Epidermal melanocyte (primary cell): ENCODE results near the gene BTBD19.
"Not testable (repeated sequence)": the region's sequence is repeated elsewhere in the genome, so short reads cannot be mapped to it uniquely, and the experiment has no call there.

Experiments
- DNase-seq: peaks from one replicate; pipeline ENCODE4 v3.0.0; 2011; ENCODE audit warnings: low spot score; ENCODE audit not compliant: insufficient read length

BTBD19 gene

GRCh38 chr1:44787506-44787905 is 20.8 kb upstream of the BTBD19 start:
- no peak for DNase-seq

GRCh38 chr1:44788120-44788860 is 20.0 kb upstream of the BTBD19 start, which contains the start of gene BEST4:
BEST4 (minus strand) TSS chr1:44788170; CDS start chr1:44787705, 465 bp downstream.
- DNase-seq = no peak

DNA sequence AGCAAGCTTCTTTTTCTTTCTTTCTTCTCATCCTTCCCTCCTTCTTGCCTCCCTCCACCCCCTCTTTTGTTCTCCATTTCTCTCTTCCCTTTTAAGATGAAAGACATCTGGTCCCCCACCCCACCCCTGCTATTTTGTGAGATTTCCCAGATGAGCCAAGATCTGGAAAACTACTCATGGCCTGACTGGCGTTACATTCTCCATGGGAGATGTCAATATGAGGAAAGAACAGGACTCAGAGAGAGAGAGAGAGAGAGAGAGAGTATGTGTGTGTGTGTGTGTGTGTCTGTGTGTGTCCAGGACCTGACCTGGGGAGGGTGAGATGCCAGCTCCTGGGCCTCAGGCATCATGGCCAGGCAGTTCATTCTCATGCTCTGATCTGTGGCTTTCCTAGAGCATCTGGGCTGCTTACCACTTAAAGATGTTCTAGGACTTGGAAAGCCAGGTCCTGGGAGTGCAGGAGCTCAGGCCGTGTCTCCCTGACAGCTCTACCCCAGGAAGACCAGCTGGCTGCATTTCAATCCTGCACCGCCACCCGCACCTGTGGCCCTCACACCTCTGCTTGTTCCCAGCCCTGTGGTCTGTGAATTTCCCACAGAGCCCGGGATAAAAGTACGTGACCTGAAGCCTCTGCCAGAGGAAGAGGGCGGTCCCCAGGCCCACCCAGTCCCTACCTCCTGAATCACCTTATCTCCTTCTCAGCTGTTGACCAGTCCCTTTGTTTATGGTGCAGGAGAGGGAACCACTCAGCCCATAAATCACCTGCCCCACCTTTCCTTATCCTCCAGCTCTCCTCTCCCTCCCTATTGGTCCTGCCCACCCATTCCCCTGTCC is 17.1 kb upstream of the BTBD19 start:
- DNase-seq = no peak

DNA sequence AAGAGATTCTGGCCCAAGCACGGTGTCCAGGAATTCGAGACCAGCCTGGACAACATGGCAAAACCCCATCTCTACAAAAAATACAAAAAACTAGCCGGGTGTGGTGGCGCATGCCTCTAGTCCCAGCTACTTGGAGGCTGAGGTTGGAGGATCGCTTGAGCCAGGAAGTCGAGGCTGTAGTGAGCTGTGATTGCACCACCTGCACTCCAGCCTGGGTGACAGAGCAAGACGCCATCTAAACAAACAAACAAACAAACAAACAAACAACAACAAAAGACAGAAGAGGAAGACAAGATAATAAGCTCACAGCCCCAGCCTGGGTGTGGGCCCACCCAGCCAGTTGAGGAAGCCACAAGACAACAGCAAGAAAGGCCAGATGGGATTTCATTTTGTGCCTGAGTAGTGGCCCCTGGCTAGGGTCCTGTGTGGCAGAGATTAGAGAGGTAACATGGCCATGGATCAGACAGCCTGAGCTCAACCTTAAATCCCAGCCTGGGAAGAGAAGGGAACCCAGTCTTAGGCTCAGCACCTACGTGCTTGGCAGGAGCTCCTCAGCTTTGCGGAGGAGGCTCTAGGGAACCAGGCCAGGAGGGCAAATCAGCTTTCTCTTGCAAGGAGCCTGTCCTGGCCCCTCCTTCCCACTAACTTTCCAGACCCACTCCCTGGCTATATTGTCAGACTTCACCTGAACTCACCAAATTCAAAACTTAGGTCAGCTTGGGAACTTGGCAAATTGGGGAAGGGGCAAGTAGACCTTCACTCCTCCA is 15.4 kb upstream of the BTBD19 start:
- no peak for DNase-seq

GRCh38 chr1:44797886-44798285 is 10.4 kb upstream of the BTBD19 start:
- DNase-seq = not testable (repeated sequence)

DNA sequence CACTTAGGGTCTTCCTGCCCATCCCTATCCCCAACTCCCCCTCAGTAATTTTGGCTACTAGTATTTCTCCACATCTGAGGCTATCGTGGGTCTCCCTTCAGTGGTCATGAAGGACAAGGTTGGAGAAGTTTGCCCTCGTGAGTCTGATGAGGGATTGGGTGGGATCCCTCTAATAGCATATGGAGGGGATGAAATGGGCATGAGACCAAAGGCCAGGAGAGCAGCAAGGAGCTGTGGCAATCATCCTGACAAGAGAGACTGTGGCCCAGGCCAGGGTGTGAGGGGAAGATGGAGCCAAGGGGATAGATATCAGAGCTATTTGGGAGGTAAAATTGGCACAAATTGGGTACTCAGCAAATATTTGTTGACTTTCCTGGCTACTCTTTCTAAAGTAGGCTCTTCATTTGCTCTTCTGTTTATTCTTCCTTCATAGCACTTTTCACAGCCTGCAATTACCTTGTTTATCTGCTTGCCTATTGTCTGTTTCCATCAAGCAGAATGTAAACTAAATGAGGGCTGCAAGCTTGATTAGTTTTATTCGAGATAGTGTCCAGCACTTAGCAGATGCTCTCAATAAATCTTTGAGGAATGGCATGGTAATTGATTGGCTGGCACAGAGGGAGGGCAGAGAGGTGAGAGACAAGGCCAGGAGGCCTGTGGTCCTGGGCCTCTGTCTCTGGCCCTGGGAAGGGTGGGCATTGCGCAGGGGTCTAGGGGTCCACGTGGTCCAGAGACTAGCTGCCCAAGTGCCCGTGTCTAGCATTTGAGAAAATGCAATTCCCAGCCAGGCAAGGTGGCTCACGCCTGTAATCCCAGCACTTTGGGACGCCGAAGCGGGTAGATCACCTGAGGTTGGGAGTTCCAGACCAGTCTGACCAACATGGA is 9.6 kb upstream of the BTBD19 start:
- no peak for DNase-seq

GRCh38 chr1:44799770-44800584 is 8.3 kb upstream of the BTBD19 start, which contains the start of gene PLK3:
PLK3 (plus strand) TSS chr1:44800377; CDS start chr1:44800464, 87 bp downstream.
- peak; percentile 98 for DNase-seq

DNA sequence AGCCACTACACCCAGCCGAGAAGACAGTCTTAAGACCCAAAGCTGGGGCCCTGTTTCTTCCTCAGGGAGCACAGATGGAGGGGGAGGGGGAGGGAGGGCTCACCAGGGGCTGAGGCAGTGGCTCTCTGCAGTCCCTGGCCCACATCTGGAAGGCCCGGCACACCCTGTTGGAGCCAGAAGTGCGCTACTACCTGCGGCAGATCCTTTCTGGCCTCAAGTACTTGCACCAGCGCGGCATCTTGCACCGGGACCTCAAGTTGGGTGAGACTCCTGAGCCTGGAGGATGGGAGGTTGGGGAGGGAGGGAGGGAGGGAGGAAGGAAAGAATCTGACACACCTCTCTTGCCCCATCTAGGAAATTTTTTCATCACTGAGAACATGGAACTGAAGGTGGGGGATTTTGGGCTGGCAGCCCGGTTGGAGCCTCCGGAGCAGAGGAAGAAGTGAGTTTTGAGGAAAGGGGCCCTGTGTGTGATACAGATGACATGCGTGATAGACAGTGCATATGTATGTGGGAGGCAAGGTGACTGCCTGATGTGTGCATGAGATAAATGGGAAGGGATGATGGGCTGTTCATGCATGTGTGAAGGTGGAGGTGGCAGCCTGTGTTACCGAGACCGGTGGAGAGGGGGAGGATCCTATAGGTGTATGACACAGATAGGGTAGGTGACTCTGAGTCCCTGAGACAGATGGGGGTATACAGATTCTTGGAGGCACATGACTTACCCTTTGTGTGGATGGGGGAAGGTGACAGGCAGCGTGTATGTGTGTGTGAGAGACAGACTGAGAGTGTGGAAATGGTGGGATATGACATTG is 6.6 kb upstream of the BTBD19 start:
- no peak for DNase-seq

GRCh38 chr1:44802306-44803061 is 5.8 kb upstream of the BTBD19 start:
- DNase-seq = no peak

GRCh38 chr1:44803062-44803311 is 5.3 kb upstream of the BTBD19 start:
- no peak for DNase-seq

GRCh38 chr1:44803312-44804095 is 4.8 kb upstream of the BTBD19 start:
- DNase-seq = no peak

- no peak for DNase-seq
Observed at GRCh38 chr1:44805311-44806024, 2.9 kb upstream of the BTBD19 start.

GRCh38 chr1:44806025-44806703 is 2.2 kb upstream of the BTBD19 start:
- no peak for DNase-seq

- no peak for DNase-seq
Observed at GRCh38 chr1:44806704-44807363, 1.5 kb upstream of the BTBD19 start, which contains the start of gene DYNLT4. DYNLT4 (minus strand) TSS chr1:44807351; CDS start chr1:44806668, 683 bp downstream.

- DNase-seq = peak; percentile 97
Observed at GRCh38 chr1:44807364-44808062, 810 bp upstream of the BTBD19 start.
